ENCODE measurements around the gene SUOX. TPM values are rescaled to one million over a fixed set of nuclear protein-coding genes. Genes with fewer than 3 reads are reported as not detected.

SUOX gene
- total and polyA plus RNA-seq, 4 donors: 17.3 to 39.3 (median 33.0) TPM

- no peaks in the 10 kb centered on the region for H3K36me3 ChIP-seq (ENCODE audit: control insufficient read depth in 4 of 4, insufficient read depth in 3 of 4, low read depth in 1 of 4, low read length in 3 of 4)
- H3K9ac ChIP-seq (ENCODE audit: low read depth in 1 of 2, low read length in 2 of 2): no peak overlapping the region
- H3K4me3 ChIP-seq (ENCODE audit: low read depth in 1 of 3, low read length in 3 of 3): no peak overlapping the region
- TF ChIP-seq GABPA (IDR thresholded peaks at IDR 0.05 in 1 of 2, conservative IDR thresholded peaks at IDR 0.05 in 1 of 2): no peak
- TF ChIP-seq ATF3 (IDR thresholded peaks at IDR 0.05): no peak
- TF ChIP-seq, protein P1, sequence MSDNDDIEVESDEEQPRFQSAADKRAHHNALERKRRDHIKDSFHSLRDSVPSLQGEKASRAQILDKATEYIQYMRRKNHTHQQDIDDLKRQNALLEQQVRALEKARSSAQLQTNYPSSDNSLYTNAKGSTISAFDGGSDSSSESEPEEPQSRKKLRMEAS (IDR thresholded peaks at IDR 0.05): no peak
- TF ChIP-seq RAD21 (IDR thresholded peaks at IDR 0.05): no peak
- no peak for TF ChIP-seq SP1 (IDR thresholded peaks at IDR 0.05)
- TF ChIP-seq TAF1 (conservative IDR thresholded peaks at IDR 0.05): no peak
- TF ChIP-seq FOXA2 (IDR thresholded peaks at IDR 0.05): no peak
- TF ChIP-seq FOXA1 (IDR thresholded peaks at IDR 0.05): no peak
- no peak for TF ChIP-seq ZBTB33 (IDR thresholded peaks at IDR 0.05)
- TF ChIP-seq YY1 (IDR thresholded peaks at IDR 0.05): no peak
- TF ChIP-seq EGR1 (IDR thresholded peaks at IDR 0.05; ENCODE audit: low read depth in 2 of 2): no peak
- TF ChIP-seq, protein P2, sequence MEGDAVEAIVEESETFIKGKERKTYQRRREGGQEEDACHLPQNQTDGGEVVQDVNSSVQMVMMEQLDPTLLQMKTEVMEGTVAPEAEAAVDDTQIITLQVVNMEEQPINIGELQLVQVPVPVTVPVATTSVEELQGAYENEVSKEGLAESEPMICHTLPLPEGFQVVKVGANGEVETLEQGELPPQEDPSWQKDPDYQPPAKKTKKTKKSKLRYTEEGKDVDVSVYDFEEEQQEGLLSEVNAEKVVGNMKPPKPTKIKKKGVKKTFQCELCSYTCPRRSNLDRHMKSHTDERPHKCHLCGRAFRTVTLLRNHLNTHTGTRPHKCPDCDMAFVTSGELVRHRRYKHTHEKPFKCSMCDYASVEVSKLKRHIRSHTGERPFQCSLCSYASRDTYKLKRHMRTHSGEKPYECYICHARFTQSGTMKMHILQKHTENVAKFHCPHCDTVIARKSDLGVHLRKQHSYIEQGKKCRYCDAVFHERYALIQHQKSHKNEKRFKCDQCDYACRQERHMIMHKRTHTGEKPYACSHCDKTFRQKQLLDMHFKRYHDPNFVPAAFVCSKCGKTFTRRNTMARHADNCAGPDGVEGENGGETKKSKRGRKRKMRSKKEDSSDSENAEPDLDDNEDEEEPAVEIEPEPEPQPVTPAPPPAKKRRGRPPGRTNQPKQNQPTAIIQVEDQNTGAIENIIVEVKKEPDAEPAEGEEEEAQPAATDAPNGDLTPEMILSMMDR (IDR thresholded peaks at IDR 0.05; ENCODE audit: low read depth, low read length, missing input control): no peak
- no peak for TF ChIP-seq HNF4A (conservative IDR thresholded peaks at IDR 0.05)
- no peak for TF ChIP-seq RXRA (IDR thresholded peaks at IDR 0.05)
- TF ChIP-seq HNF4G (IDR thresholded peaks at IDR 0.05): no peak
- no peak for TF ChIP-seq NR2F2 (IDR thresholded peaks at IDR 0.05)
- TF ChIP-seq, protein P3, sequence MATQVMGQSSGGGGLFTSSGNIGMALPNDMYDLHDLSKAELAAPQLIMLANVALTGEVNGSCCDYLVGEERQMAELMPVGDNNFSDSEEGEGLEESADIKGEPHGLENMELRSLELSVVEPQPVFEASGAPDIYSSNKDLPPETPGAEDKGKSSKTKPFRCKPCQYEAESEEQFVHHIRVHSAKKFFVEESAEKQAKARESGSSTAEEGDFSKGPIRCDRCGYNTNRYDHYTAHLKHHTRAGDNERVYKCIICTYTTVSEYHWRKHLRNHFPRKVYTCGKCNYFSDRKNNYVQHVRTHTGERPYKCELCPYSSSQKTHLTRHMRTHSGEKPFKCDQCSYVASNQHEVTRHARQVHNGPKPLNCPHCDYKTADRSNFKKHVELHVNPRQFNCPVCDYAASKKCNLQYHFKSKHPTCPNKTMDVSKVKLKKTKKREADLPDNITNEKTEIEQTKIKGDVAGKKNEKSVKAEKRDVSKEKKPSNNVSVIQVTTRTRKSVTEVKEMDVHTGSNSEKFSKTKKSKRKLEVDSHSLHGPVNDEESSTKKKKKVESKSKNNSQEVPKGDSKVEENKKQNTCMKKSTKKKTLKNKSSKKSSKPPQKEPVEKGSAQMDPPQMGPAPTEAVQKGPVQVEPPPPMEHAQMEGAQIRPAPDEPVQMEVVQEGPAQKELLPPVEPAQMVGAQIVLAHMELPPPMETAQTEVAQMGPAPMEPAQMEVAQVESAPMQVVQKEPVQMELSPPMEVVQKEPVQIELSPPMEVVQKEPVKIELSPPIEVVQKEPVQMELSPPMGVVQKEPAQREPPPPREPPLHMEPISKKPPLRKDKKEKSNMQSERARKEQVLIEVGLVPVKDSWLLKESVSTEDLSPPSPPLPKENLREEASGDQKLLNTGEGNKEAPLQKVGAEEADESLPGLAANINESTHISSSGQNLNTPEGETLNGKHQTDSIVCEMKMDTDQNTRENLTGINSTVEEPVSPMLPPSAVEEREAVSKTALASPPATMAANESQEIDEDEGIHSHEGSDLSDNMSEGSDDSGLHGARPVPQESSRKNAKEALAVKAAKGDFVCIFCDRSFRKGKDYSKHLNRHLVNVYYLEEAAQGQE (IDR thresholded peaks at IDR 0.05): no peak
- TF ChIP-seq JUND (IDR thresholded peaks at IDR 0.05): no peak
- DNase-seq (ENCODE audit: low spot score): no peak
- H3K9me3 ChIP-seq (ENCODE audit: control insufficient read depth in 4 of 4, low read length in 3 of 4): no peaks in the 10 kb centered on the region
- H3K4me1 ChIP-seq (ENCODE audit: control insufficient read depth in 4 of 4, insufficient read depth in 4 of 4, low read length in 3 of 4): peaks cover 7 to 17% (median 11%) of the 10 kb centered on the region in 4 donors
- no peak overlapping the region for H3K27ac ChIP-seq (ENCODE audit: low read depth in 1 of 2, low read length in 2 of 2)
- 88% methylated on average over 2 of the region's 2 CpGs for WGBS
- H3K27me3 ChIP-seq (ENCODE audit: control insufficient read depth in 4 of 4, insufficient read depth in 4 of 4, low read length in 3 of 4): no peaks in the 10 kb centered on the region
Measured at GRCh38 chr12:55963760-55964159, 33.3 kb upstream of the SUOX start.

Measured in liver (tissue), 9 donors.